ENCODE data around the gene CFAP91.

DNA sequence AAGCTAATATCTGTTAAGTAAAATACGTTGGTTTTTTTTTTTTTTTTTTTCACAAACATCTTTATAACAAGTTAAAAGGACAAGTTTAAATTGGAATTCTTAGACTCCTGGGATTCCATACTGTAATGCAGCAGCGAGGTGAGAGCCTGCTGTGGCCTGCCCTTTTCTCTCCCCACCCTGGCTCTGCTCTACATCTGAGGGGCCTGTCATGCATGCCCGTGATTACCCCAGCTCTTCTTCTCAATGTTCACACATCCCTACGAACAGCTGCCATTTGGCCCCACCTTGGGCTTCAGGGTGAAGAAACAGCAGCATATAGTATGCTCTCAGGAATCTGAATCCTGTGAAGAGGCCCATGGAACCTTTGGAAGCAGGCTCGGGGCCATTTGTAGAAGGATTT, 14.7 kb downstream of the CFAP91 start:
- TF ChIP-seq, protein P1, sequence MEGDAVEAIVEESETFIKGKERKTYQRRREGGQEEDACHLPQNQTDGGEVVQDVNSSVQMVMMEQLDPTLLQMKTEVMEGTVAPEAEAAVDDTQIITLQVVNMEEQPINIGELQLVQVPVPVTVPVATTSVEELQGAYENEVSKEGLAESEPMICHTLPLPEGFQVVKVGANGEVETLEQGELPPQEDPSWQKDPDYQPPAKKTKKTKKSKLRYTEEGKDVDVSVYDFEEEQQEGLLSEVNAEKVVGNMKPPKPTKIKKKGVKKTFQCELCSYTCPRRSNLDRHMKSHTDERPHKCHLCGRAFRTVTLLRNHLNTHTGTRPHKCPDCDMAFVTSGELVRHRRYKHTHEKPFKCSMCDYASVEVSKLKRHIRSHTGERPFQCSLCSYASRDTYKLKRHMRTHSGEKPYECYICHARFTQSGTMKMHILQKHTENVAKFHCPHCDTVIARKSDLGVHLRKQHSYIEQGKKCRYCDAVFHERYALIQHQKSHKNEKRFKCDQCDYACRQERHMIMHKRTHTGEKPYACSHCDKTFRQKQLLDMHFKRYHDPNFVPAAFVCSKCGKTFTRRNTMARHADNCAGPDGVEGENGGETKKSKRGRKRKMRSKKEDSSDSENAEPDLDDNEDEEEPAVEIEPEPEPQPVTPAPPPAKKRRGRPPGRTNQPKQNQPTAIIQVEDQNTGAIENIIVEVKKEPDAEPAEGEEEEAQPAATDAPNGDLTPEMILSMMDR (IDR thresholded peaks at IDR 0.05): no peak
- TF ChIP-seq POLR2A (IDR thresholded peaks at IDR 0.05): no peak
